GM12872 (cell line): ENCODE results near the gene ADPRHL1.

Experiments
- TF ChIP-seq, protein P1 (sequence below): IDR thresholded peaks from 3 replicates; pipeline ENCODE4 v1.5.1; 2011; ENCODE audit warnings: low read depth, mild to moderate bottlenecking, low read length, moderate library complexity; ENCODE audit not compliant: insufficient read depth

ADPRHL1 gene

DNA sequence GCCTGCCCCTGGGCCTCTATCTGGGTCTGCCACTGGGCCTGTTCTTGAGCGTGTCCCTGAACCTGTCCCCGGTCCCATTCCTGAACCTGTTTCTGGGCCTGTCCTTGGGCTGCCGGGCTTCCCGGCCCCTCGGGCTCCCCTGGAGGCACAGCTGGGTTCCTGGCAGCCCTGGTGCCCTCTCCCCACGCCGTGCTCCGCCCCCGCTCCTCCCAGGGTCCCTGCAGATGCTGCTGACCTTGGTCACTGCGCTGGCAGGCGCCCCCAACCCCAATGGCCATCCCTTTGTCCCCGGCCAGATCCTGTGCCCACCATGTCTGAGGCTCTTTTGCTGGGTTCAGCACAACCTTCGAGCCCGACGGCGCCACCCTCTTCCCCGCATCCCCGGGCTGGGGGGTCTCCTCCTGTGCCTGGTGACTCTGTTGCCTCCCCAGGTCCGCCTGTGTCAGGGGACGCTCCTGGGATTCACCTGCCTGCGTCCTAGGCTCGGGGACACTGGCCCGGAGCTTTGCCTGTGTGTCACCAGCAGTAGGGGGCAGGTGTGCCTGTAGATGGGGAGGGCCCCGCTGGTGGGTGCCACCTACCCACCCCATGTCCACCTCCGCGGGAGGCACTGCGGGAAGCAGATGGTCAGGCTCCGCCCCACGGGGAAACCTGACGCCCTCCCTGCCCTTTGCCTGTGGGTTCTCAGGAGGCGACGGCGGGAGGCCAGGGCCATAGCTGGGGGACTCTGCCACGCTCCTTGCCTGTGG, 48.4 kb downstream of the ADPRHL1 start:
- TF ChIP-seq, protein P1, sequence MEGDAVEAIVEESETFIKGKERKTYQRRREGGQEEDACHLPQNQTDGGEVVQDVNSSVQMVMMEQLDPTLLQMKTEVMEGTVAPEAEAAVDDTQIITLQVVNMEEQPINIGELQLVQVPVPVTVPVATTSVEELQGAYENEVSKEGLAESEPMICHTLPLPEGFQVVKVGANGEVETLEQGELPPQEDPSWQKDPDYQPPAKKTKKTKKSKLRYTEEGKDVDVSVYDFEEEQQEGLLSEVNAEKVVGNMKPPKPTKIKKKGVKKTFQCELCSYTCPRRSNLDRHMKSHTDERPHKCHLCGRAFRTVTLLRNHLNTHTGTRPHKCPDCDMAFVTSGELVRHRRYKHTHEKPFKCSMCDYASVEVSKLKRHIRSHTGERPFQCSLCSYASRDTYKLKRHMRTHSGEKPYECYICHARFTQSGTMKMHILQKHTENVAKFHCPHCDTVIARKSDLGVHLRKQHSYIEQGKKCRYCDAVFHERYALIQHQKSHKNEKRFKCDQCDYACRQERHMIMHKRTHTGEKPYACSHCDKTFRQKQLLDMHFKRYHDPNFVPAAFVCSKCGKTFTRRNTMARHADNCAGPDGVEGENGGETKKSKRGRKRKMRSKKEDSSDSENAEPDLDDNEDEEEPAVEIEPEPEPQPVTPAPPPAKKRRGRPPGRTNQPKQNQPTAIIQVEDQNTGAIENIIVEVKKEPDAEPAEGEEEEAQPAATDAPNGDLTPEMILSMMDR, result no peak

DNA sequence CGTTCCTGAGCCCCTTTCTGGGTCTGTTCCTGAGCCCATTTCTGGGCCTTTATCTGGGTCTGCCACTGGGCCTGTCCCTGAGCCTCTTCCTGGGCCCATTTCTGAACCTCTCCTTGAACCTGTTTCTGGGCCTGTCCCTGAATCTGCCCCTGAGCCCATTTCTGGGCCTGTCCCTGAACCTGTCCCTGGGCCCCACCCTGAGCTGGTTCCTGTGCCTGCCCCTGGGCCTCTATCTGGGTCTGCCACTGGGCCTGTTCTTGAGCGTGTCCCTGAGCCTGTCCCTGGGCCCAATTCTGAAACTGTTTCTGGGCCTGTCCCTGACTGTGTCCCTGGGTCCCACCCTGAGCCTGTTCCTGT, 48.9 kb downstream of the ADPRHL1 start:
- TF ChIP-seq, protein P1, result no peak

DNA sequence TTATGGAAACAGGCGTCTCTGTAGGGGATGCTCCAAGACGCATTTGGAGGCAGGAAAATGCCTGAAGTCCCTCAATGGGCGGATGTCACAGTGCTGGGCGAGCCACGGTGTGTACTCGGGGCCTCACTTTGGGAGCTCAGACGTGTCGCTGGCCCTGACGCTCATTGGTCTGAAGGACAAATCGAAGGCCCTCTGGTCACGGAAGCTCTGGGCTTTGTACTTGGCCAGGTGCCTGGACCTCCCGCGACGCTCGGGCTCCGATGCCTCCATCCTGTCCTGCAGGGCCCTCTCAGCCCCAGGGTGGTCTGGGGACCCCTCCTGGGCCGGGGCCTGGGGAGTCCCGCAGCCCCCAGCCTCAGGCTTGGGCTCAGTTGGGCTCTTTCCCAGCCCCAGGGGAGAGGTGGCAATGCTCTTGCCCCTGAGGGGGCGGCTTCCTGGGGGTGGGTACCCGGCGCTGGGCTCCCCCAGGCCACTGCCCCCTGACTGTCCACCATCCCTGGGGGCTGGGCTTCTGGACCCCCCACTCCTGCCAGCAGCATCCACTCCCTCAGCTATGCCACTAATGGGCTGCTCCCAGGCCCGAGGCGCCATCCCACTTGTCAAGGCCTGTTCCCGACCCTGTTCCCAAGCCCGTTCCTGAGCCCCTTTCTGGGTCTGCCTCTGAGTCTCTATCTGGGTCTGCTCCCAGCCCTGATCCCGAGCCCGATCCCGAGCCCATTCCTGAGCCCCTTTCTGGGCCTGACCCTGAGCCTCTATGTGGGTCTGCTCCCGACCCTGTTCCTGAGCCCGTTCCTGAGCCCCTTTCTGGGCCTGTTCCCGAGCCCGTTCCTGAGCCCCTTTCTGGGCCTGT, 49.8 kb downstream of the ADPRHL1 start:
- TF ChIP-seq, protein P1, result no peak

DNA sequence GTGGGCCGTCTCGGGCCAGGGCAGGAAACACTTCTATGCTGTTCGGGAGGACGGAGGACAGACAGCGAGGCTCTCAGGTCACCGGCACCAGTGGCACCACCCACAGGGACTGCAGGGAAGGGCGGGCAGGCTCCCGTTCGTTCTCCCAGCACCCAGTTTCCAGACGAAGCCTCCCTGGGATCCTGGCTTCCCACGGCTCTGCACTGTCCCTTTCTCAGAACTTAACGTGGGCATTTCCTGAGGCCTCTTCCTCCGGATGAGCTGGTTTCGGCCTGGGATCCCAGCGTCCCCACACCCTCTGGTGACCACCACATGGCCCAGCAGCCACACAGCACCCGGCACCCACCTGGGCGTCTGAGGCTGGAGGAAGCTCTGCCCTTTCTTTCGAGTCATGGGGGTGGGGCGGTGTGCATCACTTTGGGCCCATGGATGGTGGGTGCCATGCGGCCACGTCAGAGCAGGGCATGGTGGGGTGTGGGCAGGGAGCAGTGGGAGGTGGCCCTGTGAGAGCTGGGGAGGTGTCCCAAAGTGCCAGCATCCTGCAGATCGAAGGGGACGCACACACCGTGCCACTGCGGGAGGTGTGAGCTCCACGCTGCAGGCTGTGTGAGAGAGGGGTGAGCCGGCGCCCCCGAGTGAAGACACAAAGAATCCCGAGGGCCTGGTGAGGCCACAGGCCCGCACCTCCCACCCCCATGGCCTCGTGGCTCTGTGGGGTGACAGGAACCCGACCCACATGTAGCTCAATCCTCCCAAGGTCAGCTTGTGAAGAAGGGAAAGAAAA, 50.6 kb downstream of the ADPRHL1 start:
- TF ChIP-seq, protein P1, result no peak

DNA sequence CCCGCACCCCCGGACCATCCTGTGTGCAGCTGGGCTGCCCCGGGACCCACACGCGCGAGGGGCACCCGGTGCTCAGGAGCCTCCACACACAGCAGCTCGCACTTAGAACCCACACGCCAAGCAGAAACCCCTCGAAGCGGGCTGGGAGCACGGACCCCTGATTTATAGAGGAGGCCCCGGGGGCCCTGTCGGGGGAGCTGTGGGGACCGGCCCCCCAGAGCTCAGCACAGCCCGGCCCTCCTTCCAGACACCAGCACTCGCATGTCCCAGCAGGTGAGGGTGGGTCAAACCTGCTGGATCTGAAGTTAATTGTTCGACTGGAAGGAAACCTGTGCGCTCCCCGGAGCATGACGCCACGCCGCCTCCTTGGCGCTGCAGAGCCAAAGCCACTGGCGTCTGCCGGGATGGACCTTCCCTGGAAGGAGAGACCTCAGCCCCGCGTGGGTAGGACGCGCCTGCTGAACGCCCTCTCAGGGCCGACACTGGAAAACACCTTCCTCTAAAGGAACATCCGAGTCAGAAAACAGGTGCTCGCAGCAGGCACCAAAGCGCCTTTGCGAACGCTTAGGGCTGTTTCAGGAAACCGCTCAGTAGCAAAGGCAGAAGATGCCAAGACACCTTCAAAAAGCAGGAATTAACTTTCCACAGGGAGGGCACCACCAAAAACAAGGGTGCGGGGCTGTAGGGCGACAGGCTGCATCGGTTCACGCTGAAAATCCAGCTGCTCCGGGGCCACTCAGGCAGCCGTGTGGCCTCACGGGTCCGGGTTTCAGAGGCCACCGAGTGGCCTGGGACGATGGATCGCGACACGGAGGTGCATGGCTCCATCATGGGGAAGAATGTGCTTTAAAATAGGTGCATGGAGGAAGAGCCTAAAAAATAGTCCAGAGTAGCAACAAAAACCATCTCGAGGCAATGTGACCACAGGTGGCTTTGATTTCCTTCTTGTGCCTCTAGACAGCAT, 51.6 kb downstream of the ADPRHL1 start:
- TF ChIP-seq, protein P1, result no peak

DNA sequence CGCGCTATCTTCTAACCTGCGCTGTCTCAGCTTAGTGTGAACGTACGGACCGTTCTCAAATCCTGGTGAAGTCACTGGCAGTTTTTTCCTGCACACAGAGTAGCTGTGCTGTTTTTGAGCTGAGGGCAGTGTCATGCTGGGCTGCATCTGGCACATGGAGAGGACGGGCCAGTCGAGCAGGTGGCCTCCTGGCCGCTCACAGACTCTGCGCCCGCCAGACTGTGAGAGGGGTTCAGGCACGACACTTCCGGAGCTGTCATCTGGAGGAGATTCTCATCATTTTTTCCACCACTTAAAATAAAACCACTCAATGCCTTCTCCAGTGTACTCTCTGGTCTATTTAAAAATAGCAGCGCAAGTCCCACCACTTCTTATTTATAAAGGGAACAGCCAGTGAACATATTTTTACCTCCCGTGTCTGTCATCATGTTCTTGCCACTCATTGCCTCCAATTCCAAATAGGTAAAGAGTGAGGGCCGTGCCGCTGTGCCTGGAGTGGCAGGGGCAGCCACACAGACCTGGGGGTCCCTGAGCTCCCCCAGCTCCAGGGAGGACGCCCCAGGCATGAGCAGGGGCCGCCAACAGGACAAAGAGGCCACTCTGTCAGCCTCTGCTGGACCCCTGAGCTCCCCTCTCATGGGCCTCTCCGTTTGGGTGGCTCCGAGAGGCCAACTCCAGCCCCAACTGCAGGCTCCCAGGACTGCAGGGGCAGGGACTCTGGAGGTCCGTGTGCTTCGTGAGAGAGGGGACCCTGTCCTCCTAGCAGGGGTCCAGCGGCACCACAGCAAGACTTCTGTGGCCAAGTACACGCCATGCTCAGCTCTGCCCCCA, 52.5 kb downstream of the ADPRHL1 start:
- TF ChIP-seq, protein P1, result no peak
